ENCODE data around the gene LACRT. TPM values are rescaled to one million over a fixed set of nuclear protein-coding genes. Genes with fewer than 3 reads are reported as not detected.
"Not testable (repeated sequence)": the region's sequence is repeated elsewhere in the genome, so short reads cannot be mapped to it uniquely, and the experiment has no call there.

LACRT gene
- polyA plus RNA-seq, 1 donor: not detected

DNA sequence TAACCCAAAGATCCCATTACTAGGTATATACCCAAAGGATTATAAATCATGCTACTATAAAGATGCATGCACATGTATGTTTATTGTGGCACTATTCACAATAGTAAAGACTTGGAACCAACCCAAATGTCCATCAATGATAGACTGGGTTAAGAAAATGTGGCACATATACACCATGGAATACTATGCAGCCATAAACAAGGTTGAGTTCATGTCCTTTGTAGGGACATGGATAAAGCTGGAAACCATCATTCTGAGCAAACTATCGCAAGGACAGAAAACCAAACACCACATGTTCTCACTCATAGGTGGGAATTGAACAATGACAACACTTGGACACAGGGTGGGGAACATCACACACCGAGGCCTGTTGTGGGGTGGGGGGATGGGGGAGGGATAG is 4.4 kb upstream of the LACRT start:
- not testable (repeated sequence) for DNase-seq (ENCODE audit: low read depth)

DNA sequence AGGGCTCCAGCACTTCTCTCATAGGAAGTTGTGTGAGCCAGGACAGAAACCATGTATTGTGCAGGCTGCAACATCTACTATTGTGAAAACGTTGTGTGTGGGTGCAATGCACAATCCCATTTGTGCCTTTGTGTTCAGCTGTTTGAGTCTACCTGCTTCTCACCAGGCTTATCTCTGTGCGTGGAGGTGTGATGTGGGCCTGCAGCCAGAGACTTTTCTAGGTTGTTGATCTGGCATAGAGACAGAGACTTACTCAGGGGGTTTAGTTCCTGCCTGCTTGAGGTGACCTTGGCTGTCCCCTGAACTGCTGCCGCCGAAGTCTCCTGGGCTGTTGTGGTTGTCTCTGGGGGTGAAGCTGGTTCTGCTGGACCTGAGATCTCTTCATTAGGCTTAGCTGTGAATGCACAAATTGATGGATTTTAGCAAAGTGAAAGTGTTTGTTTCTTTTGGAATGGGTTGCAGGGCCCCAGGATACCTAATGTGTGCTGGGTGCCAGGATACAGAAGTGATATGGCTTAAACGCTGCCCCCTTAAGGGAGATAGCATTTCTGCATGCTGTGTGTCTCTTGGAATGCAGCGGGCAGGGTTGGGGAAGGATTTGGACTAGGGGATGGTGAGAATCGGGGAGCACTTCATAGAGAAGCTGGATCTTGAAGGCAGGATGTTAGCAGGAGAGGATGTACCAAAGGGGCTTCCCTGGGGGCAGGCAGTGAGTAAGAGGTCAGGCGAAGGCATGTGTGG is 2.5 kb downstream of the LACRT start:
- no peak for DNase-seq (ENCODE audit: low read depth)

DNA sequence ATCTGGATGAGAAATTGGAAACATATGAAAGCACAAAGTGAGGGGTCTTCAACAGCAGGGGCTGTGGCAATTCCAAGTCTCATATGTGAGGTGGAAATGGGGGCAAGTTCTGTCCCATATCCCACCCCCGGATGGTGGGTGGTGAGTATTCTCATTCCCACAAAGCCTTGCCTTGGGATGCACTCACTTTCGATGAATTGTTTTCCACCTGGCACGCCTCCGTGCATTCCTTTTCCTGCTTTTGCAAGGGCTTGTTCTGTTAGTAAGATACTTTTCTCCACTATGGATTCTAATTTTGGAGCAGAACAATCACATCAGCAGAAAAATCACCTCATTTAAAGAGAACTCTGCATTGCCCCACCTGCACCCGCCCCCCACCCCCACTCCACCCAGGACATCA is 3.1 kb downstream of the LACRT start:
- DNase-seq (ENCODE audit: low read depth): no peak

DNA sequence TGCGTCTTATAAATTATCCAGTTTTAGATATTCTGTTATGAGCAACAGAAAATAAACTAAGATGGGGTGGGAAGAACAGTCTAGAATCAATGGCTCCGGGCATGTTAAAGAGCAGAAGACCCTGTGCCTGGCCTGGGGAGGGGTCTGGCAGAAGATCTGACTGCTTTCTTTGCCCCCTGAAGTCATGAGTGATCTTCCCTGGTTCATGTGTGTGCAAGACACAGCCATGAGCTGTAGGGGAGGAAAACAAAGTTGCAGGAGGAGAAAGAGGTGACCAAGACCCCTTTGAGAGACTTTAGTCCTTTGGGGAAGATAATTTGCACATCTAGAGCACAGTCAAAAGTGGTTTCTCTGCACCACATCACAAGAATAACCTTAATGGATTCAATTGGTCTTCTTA is 4.8 kb downstream of the LACRT start:
- DNase-seq (ENCODE audit: low read depth): no peak

DNA sequence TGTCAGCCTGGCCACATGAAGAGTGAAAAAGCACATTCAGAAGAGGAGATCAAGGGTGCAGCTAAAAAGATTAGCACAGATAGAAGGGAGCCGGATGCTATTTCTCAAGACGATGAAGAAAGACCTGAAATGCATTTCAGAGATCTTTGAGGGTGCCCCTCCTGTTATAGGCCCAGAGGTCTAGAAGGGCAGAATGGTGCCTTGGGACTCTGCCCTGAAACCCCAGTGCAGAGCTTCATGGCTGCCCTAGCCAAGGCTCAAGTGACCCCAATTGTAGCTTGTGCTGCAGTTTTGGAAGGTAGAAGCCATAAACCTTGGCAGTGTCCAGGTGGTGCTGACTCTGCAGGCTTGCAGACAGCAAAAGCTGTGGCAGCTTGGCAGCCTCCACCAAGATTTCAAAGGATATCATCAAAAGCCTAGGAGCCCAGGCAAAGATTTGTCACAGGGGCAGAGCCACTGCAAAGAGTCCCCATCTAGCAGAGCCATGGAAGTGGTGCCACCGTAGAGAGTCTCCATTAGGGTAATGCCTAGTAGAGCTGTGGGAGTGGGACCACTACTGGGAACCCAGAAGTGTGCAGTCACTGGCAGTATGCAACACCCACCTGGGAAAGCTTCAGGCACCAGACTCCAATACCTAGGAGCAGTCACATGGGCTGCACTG is 6.4 kb downstream of the LACRT start:
- no peak for DNase-seq (ENCODE audit: low read depth)

DNA sequence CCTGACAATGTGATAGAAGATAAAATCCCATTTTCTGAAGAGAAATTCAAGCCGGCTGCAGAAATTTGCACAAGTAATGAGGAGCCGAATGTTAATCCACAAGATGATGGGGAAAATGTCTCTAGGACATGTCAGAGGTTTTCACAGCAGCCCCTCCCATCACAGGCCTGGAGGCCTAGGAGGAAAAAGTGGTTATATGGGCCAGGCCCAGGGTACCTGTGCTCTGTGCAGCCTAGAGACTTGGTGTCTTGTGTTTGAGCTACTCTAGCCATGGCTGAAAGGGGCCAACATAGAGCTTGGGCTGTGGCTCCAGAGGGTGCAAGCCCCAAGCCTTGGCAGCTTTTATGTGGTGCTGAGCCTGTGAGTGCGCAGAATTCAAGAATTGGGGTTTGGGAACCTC is 7.4 kb downstream of the LACRT start:
- DNase-seq (ENCODE audit: low read depth): no peak

DNA sequence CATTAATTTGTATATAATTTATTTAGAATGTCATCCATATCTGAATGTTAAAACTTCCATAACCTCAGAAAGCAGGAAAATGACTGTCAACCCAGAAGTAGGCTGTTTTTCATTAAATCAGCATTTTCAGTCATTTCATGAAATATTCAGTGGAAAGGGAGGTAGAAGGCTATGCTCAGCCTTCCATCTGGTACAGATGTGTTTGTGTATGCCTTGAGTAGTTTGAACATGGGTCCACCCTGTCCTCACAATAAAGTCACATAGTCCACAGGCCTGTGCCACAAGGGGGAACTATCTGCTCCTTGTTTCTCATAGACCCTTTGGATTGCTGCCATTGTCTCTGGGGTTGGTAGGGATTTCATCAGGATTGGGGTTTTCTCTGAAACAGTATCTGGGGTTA is 9.1 kb downstream of the LACRT start:
- no peak for DNase-seq (ENCODE audit: low read depth)

DNA sequence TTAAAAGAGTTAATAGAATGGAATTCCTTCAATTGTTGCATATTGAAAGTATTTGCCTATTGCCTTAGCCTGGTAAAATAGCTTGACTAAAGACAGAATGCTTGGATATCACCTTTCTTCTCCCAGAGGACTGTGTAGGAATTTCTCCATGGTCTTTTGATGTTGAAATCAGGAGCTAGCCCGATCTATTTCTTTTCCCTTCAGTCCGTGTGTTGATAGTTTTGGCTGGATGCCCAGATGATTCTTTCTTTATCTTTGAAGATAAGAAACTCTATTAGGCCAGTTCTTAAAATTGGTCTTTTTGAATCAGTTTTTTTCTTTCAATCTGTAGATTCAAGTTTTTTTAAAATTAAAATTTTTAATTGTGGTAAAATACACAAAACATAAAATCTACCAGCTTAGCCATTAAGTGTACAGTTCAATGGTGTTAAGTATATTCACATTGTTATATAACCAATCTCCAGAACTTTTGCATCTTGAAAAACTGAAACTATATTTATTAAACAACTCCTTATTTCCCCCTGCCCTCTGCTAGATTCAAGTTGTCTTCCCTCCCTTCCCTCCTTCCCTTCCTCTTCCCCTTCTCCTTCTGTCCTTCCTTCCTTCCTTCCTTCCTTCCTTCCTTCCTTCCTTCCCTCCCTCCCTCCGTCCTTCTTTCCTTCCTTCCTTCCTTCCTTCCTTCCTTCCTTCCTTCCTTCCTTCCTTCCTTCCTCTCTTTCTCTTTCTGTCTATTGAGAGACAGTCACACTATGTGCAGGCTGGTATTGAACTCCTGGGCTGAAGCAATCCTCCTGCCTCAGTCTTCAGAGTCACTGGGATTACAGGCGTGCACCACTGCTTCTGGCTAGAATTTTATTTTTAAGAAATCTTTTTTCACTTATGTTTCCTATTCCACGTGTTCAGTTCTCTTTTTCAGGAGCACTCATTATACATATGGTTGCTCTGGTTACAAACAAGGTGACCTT is 10.1 kb downstream of the LACRT start:
- DNase-seq (ENCODE audit: low read depth): no peak

DNA sequence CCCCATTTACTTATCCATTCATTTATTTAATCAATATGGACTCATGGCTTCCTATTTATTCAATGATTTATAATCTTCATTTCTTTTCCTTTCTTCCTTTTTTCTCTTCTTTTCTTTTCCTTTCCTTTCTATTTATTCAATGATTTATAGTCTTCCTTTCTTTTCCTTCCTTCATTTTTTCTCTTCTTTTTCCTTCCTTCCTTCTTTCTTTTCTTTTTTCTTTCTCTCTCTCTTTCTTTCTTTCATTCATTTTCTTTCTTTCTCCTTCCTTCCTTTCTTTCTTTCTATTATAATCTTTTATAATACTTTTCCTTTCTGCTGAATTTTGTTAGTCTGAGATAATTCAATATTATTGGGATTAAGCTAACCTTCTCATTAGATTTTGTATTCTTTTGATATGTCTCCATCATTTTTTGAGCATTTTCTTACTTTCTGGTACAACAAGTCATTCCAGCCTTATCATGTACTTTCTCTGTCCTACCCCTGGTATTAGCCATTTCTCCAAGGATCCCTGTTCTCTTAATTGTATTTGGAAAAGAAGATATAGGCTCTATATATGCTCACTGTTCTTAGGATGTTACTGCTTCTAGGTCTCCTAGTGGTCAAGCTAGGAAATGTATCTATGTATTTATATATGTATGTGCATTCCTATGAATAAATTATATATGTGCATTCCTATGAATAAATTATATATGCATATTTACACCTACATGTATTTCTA is 12.1 kb downstream of the LACRT start:
- DNase-seq (ENCODE audit: low read depth): no peak

DNA sequence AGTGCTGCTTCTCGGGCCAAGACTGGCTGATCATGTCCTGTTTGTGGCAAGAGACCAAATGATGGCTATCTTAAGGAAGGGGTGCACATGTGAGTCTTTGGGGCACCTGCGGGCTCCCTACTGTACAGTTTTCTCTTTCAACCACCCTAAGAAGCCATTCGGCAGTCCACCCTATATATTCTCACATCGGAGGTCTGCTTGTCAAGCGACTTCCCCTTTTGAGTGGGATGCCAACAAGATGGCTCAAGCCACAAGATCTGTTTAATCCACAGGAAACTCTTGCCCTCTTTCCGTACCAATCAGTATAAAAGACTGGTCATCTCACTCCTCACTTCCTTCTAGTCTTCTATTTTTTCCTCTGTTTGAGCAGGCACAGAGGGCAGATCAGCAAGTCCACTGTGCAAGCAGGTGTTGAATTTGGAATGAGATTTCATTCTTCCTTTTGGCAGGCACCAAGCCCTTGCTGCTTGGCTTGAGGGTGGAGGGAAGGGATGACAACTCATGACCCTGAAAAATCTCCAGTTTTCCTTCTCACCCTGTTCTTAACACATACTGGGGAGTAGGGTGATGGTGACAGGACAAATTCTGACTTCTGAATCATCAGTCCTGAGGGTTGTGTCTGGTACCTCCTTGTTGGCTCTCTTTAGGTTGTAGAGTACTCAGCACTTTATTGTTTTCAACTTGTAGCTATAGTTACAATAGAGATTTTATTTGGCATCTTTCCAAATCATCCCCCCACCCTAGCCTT is 17.6 kb downstream of the LACRT start:
- no peak for DNase-seq (ENCODE audit: low read depth)

DNA sequence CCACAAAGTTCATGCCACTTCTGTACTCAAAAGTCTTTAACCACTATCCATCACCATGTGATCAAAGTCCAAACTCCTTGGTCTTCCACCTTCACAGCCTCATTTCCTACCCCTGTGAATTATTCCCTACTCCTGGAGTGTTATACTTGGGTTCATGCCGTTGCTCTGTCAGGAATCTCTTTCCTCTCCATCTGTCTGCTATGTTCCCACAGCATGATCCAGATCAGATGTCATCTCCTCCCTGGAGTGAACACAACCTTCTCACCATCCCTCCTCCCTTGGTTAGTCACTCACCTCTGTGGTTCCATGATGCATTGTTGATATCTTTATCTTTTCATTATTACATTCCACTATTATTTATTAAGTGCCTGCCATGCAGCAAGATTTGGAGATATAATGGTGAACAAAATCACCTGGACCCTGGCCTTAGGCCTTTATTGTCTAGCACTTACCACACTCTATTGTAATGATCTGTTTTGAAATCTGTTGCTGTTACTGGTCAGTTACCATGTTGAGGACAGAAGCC is 22.4 kb downstream of the LACRT start:
- no peak for DNase-seq (ENCODE audit: low read depth)

DNA sequence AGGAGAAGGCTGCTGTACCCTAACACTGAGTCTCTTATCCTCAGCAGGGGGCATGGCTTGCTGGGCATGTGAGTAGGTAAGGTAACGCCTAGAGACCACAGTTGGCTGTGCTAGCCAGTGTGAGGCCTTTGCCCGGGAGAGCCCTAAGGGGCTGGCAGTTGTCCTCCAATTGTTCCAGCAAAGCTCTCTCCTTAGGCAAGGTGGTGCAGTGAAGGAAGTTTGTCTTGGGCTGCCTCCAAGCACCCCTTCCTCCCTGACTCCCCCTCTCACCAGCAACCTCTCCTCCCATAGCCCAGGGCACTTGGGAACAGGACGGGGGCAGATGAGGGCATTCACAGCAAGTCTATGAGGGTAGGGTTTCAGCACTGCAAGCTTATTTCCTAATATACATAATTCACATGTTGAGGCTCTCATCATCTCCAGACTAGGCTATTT is 23.0 kb downstream of the LACRT start:
- no peak for DNase-seq (ENCODE audit: low read depth)

DNA sequence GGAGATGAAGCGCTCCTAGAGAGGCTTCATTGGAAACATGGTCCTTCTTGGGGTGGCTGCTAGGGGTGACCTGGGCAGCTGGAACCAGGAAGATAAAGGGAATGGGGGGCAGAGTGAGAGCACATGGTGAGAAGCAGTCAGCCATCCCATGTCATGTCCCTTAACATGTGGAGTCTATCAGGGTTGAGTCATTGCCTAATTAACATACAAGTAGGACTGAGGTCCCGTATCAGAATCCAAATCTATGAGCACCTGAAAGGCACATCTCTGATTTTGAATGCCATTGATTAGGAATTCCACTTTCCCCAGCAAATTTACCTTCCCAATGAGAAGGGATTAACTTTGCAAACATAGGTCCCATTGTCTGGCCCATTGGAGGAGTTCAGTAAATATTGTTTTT is 25.9 kb downstream of the LACRT start:
- DNase-seq (ENCODE audit: low read depth): no peak

DNA sequence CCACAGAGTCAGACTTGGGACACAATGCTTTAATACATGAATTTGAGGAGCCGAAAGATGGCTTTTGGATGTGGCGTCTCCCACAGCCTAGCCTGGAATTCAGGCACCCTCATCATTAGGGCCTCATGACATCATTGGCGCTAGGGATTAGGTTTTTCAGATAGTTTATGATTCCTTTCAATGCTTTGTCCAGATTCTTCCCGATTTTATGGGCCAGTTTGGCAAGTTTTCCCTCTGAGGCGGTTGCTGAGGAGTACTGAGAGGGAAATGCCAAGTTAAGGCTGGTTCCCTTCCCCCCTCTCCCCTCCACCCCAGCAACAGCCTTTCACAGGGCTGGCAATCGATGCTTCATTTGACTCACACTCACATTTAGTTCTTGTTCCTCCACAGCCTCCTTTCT is 26.5 kb downstream of the LACRT start:
- no peak for DNase-seq (ENCODE audit: low read depth)

DNA sequence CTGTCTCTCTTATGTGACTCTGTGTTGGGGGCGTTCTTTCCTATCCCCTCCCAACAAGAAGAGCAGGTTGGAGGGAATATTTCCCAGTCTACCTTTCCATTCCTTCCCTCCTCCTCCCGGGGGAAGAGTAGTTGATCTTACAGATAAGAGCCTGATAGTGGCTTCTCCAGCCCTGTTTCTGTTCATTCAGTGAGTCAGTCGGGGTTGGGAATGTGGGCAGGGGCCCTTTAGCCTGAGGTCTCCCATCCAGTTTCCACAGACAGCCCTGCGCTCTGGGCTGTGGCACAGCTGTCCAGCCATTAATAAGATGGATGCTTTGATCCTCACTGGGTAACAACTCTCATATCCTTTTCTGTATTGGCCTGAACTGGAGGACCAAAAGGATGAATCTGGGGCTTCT is 28.1 kb downstream of the LACRT start:
- no peak for DNase-seq (ENCODE audit: low read depth)

DNA sequence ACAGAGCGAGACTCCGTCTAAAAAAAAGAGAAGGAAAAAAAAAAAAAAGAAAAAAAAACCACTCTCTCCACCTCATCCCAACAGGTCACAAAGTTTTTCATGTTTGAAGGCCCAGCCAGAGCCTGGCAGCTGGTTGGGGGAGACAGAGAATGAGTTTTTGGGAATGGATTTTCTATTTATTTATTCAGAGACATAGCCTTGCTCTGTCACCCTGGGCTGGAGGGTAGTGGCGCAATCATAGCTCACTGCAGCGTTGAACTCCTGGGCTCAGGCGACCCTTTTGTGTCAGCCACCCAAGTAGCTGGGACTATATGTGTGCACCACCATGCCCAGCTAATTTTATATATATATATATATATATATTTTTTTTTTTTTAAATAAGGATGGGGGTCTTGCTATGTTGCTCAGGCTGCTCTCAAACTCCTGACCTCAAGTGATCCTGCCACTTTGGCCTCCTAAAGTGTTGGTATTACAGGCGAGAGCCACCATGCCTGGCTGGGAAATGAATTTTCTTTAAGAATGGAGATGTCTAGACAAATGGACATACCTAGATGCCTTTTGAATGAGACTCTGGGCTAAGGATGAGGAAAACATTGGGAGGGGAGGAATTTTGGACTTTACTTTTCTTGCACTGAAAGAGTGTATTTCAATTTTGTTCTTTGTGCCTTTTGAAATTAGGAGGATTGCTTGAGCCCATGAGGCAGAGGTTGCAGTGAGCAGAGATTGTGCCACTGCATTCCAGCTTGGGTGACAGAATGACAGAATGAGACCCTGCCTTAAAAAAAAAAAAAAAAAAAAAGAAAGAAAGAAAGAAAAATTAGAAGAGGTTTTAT is 29.3 kb downstream of the LACRT start:
- DNase-seq (ENCODE audit: low read depth): no peak

DNA sequence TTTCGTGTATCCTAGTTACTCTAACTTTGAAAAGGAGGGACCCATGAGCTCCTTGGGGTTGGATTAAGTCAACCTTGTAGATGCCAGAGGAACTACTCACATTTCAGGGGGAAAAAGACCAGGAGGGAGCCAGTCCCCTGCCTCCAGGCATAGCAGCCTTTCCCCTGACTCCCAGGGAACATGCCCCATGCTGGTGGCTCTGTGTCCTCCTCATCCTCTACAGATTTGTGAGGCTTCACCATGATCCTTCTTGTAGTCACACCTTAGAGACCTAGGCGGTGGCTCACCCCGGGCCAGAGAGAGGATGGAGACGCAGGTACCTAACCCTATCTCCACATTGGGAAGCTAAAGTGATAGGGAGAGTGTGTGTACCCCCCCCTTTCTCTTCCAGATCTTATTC is 30.3 kb downstream of the LACRT start:
- DNase-seq (ENCODE audit: low read depth): no peak

DNA sequence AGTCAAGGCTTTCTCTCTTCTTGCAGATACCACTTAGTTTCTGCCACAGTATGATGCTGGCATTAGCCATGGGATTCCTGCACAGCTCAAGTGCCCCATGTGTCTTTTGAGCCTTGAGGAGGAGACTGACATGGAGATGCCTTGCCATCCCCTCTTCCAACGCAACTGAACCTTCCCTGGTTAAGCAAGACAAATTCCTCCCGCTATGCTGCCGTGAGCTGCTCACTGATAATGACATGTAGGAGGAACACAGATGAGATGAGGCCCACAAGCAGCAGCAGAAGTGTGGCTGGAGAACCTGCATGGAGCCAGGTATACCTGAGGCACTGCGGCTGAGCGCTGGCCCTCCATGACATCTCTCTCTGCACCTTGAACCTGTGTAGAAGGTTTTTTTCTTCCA is 30.8 kb downstream of the LACRT start:
- no peak for DNase-seq (ENCODE audit: low read depth)

DNA sequence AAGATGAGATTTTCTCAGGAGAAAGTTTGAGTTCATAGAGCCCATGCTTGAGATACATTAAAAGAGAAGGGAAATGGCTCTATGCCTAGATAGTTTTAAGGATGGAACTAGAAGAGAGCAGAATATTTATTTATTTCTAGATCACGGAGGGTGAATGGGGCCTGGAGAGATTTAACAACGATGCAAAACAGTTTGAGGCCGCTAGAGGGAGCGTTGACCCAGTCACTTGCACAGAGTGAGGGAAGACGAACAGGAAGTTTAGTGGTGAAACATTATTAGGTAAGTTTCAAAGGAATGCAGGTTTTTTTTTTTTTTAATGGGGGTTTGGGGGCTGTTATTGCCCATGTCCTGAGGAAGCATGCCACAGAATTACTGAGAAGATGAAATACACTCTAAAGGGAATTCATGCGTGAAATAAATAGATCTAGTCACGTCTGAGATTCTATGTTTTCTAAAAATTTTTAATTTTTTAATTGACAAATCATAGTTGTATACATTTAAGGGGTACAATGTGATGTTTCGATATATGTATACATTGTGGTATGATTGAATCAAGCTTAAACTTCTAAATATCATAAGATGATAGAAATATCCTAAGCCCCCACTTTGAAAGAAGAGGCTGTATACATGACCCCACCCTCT is 31.4 kb downstream of the LACRT start:
- DNase-seq (ENCODE audit: low read depth): peak; percentile 31

Measured in forelimb muscle (tissue), 1 donor.